Fibroblast of skin of abdomen (primary cell): Measurements from ENCODE around the gene MAPKAP1.

Experiments used
- DNase-seq: peaks from one replicate; pipeline ENCODE4 v3.0.0-alpha.2; 2013

MAPKAP1 gene

GRCh38 chr9:125642311-125642710 lies 64.7 kb downstream of the MAPKAP1 start:
- no peak for DNase-seq

- no peak for DNase-seq
These were observed 68.0 kb downstream of the MAPKAP1 start for GRCh38 chr9:125639057-125639456.

GRCh38 chr9:125638239-125639045 lies 68.6 kb downstream of the MAPKAP1 start:
- DNase-seq = no peak

- no peak for DNase-seq
These were observed 69.8 kb downstream of the MAPKAP1 start for GRCh38 chr9:125637241-125637640.

- no peak for DNase-seq
These were observed 71.1 kb downstream of the MAPKAP1 start for GRCh38 chr9:125635888-125636287.

DNA sequence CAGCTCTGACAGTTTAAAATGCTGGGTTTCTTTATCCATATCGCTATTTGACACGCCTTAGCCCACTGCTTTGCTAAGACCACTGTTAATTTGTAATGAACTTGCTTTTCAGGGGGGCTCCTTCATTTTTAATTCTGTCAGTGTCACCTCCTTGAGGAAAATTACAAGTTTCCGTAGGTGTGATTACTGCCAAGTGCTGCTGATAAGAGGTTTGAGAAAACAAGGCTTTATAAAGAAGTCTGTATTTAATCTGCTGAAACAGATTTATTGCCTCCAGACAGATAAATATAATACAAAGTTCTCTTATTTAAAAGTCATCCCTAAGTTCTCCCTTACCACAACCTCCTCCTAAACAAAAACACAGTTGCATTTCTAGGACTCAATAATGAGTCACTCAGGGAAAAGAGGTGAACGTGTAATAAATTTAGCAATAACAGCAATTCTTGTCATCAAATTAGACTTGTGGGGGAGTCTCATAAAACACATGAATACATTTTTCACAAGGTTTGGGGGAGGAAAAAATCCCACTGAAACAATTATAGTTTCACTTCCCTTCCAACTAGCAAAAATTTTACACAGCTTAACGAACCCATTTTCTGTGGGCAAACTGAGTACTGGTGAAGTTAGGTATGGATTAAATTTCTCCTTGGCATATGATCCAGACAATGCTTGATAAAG lies 72.8 kb downstream of the MAPKAP1 start:
- peak; percentile 67 for DNase-seq

DNA sequence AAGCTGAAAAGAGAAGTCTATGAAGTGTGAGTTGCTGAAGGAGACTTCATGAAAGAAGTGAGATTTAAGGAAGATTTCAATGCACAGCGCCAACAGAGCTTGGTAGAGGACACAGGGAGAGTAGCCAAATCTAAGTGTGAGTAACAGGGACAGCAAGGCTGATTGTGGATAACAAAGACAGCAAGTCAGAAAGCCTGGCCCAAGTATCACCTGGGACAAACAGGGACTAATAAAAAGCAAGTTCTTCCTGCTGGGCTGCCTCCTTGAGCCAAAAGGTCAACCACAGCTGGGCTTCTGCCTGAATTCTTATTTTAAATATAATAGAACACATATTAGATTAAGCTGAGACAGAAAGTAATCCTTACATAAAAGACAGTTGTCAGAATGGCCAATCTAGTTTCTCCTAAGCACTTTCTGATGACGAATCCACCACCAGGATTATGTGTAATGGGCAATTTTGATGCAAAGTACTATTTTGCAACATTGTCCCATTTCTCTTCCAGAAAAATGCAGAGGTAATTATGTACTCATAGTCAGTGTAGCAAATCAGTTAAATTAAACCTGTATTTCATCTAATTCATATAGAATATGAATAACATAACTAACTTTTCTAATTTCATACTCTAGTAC lies 73.8 kb downstream of the MAPKAP1 start:
- no peak for DNase-seq

GRCh38 chr9:125632321-125633115 lies 74.5 kb downstream of the MAPKAP1 start:
- peak; percentile 34 for DNase-seq

DNA sequence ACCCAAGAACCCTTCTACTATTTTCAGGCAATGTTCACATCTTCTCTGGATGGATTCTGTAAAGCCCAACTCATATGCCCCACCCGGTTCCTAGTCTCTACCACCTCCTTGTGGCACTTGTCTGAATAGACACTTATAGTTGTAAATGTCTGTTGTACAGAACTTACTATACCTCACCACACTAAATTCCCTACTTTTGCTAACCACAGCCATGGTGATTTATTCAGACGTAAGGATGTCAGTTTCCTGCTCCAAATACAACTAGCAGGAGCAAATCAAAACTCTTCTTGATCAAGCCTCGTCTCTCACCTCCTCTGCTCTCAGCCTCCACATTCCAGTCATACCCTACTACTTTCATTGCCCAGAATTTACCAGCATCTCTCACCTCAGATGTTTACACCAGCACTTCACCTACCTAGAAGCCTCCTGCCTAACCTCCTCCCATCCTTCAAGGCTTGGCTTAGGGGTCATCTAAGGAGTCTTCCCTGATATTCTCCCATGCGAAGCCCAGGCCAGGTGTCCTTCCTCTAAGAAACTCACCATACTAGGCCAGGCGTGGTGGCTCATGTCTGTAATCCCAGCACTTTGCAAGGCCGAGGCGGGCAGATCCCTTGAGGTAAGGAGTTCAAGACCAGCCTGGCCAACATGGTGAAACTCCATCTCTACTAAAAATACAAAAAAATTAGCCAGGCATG lies 75.5 kb downstream of the MAPKAP1 start:
- DNase-seq = peak; percentile 52

DNA sequence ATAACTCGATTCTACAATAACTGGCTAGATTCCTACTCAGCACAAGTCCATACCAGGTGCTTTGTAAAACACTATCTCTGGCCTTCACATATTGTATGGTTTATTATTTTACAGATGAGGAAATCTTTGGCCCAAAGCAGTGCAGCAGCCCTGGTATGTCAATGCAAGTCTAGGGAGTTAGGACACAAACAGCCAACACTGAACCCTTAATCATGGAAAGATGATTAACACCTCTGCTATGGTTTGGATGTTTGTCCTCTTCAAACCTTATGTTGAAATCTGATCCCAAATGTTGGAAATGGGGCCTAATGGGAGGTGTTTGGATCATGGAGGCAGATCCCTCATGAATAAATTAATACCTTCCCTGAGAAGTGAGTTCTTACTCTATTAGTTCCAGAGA lies 76.6 kb downstream of the MAPKAP1 start:
- peak; percentile 51 for DNase-seq

DNA sequence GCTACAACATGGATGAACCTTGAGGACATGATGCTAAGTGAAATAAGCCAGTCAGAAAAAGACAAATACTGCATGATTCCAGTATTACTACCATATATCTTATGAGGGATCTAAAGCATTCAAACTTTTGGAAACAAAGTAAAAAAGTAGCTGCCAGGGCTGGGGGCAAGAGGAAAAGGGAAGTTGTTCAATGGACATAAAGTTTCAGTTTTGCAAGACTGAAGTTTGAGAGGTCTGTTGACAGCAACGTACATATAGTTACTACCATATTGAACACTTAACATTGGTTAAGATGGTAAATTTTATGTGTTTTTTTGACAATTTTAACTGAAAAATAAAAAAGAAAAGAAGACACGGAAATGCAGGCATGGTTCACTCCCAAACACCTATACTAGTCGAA lies 77.6 kb downstream of the MAPKAP1 start:
- DNase-seq = no peak

DNA sequence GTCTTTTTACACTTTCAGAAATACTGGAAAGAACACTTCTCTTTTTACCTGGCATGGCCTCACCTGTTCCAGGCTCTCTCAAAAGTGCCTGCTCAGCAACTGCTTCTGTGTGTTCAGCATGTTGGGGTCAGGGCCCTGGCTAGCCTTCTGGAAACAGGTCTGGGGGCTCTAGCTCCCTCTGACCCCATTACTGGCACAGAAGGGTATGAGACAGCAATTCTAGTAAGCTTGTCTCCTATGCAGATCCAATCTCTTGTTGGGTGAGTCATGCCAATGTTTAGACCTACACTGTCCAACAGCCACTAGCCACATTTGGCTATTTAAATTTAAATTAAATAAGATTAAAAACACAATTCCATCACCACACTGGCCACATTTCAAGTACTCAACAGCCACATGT lies 80.8 kb downstream of the MAPKAP1 start:
- DNase-seq = peak; percentile 24

DNA sequence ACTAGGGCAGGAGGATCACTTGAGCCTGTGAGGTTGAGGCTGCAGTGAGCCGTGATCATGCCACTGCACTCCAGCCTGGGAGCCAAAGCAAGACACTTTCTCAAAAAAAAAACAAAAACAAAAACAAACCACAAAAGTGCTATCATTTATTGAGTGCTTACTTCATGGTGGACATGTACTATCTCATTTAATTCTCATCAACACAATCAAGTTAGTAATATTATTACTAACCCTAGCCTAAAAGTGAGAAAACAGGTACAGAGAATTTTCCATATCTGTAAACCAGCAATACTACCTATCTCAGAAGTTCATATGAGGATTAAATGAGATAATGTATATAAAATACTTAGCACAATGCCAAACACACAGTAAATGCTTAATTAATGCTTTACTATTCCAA lies 85.8 kb downstream of the MAPKAP1 start:
- no peak for DNase-seq

DNA sequence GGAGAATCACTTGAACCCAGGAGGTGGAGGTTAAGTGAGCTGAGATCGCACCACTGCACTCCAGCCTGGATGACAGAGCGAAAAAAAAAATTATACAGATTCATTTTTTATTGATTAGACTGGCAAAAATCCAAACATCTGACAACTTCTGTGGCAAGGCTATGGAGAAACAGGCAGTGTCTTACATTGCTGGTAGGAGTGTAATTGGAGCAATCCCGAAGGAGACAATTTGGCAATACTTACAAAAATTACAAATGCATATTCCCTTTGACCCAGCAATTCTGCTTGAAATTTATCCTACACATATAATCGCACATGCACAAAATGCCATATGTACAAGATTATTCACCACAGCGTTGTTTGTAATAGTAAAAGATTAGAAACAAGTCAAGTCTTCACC lies 86.8 kb downstream of the MAPKAP1 start:
- DNase-seq = no peak

GRCh38 chr9:125617087-125617486 lies 89.9 kb downstream of the MAPKAP1 start:
- no peak for DNase-seq

- no peak for DNase-seq
These were observed 93.9 kb downstream of the MAPKAP1 start for GRCh38 chr9:125613141-125613540.

- no peak for DNase-seq
These were observed 94.4 kb downstream of the MAPKAP1 start for GRCh38 chr9:125612616-125613015.

DNA sequence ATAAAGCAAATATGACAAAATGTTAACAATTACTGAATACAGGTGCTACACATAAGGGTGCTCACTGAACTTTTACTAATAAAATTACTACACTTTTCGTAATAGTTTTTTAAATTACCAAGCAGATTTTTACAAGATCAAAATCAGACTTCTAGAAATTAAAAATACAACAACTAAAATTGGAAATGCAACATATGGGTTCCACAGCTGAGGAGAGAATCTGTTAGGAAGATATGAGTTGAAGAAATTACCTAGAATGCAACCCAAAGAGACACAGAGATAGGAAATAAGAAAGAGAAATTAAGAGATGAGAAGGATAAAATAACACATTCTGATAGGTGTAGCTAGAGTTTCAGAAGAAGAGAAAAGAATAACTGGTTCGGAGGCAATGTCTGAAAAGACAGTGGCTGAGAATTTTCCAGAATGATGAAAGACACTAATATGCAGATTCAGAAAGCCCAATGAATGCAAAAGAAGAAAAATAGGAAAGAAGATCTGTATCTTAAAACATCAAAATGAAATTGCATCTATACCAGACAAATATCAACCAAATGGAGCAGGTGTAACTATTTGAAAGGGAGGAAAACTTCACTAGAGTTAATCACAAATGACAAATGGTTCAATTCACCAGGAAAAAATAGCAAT lies 95.8 kb downstream of the MAPKAP1 start:
- DNase-seq = no peak

DNA sequence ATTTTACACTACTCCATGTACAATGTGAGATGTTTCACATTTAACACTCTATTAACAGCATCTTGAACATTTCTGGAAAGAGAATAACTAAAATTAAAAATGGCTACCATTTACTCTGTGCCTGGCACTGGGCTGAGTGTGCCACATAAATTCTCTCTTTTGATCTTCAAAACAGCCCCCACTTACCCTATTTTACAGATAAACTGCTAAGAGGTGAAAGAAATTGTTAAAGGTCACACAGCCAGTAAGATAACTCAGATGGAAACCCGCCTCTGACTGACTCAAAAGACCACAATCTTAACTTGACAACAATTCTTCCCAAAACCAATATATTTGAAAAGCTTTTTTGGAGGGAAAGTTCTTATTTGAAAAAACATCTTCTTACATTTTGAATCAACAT lies 97.3 kb downstream of the MAPKAP1 start:
- no peak for DNase-seq

DNA sequence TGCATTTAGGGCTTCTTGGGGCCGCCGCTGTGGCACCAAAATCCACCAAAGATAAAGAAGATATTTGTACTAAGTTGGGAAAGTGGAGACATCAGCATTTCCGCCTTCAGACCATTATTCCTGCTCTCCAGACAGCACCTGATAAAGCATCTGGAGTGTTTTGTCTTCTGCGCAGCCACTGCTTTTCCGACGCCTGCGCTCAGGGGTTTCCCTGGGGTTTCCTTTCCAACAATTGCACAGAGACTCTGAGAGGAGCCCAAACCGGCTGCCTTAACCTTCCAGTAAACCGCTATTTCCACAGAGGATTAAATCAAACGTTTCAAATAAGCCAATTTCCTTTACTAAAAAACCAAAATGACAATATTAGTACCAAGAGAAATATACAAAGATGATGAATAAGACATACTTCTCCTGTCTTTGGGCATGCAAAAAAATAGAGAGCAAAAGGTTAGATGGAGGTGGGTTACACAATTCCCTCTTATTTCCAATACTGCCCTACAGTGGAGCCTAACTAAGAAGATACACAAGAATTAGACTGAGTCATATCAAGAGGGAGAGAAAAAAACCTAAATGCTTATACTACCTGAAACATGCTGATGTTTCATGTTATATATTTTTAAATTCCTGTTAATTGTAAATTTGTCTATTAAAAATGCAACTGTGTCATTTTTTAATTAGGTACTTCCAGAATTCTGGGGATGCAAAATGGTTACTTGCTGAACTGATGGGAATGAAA lies 98.4 kb downstream of the MAPKAP1 start:
- DNase-seq = no peak

GRCh38 chr9:125604196-125604595 lies 102.8 kb downstream of the MAPKAP1 start:
- DNase-seq = no peak
